SU-DHL-6 (cell line): ENCODE measurements around the gene SIX3.

Source experiments
- CTCF ChIP-seq: fragments of 200-600 bp; sonication (generic); IDR thresholded peaks from one replicate; pipeline ENCODE4 v1.5.1; 2017; ENCODE audit warnings: antibody characterized with exemption, mild to moderate bottlenecking, low read length, moderate library complexity; ENCODE audit not compliant: insufficient read depth, poor library complexity, severe bottlenecking
- EZH2phosphoT487 ChIP-seq: fragments of 200-600 bp; sonication (generic), shearing (Covaris generic); conservative IDR thresholded peaks from 2 replicates; pipeline ENCODE4 v1.6.1; 2018; ENCODE audit warnings: mild to moderate bottlenecking, antibody characterized with exemption, low read length, moderate library complexity, mixed read lengths

- TF ChIP-seq CTCF = no peak
- TF ChIP-seq EZH2phosphoT487 = no peak
Observed at GRCh38 chr2:44965684-44966083, 24.2 kb downstream of the SIX3 start.
